OCI-LY1 (cell line): ENCODE data around the gene LEP.
"Not testable (repeated sequence)": the region's sequence is repeated elsewhere in the genome, so short reads cannot be mapped to it uniquely, and the experiment has no call there.

Experiments
- H2AFZ ChIP-seq: fragments of 200-600 bp; sonication (generic), shearing (Covaris generic); 2 replicates; pipeline ENCODE4 v1.6.0; 2014; ENCODE audit warnings: antibody characterized with exemption, mild to moderate bottlenecking, low read length
- H3F3A ChIP-seq: fragments of 200-600 bp; sonication (generic), shearing (Covaris generic); 2 replicates; pipeline ENCODE4 v1.6.0; 2014; ENCODE audit warnings: mild to moderate bottlenecking, antibody characterized with exemption, low read length, moderate library complexity; ENCODE audit not compliant: insufficient read depth
- H3K27ac ChIP-seq: fragments of 200-600 bp; sonication (generic); 2 replicates; pipeline ENCODE4 v1.5.1; 2014; ENCODE audit warnings: low read length, mixed run types, mild to moderate bottlenecking, low read depth; ENCODE audit not compliant: poor library complexity, severe bottlenecking
- H3K27me3 ChIP-seq: fragments of 200-600 bp; sonication (generic); 2 replicates; pipeline ENCODE4 v1.6.0; 2014; ENCODE audit warnings: antibody characterized with exemption, mild to moderate bottlenecking, low read length, moderate library complexity; ENCODE audit not compliant: insufficient read depth
- H3K36me3 ChIP-seq: fragments of 200-600 bp; sonication (generic); 2 replicates; pipeline ENCODE4 v1.6.1; 2014; ENCODE audit warnings: mild to moderate bottlenecking, antibody characterized with exemption, low read length, moderate library complexity, mixed read lengths; ENCODE audit not compliant: insufficient read depth
- H3K4me1 ChIP-seq: fragments of 200-600 bp; sonication (generic); 2 replicates; pipeline ENCODE4 v1.5.1; 2014; ENCODE audit warnings: mild to moderate bottlenecking, low read length, moderate library complexity; ENCODE audit not compliant: insufficient read depth, severe bottlenecking
- H3K4me2 ChIP-seq: fragments of 200-600 bp; sonication (generic), shearing (Covaris generic); 2 replicates; pipeline ENCODE4 v1.6.1; 2014; ENCODE audit warnings: low read length
- H3K4me3 ChIP-seq: fragments of 200-600 bp; sonication (generic); 2 replicates; pipeline ENCODE4 v1.5.1; 2014; ENCODE audit warnings: low read length, low read depth, mild to moderate bottlenecking, mixed read lengths; ENCODE audit not compliant: poor library complexity, severe bottlenecking
- H3K79me2 ChIP-seq: fragments of 200-600 bp; shearing (Covaris generic); 2 replicates; pipeline ENCODE4 v1.6.1; 2016; ENCODE audit warnings: mixed run types, low read length, mixed read lengths; ENCODE audit not compliant: insufficient read depth
- H3K9ac ChIP-seq: fragments of 200-600 bp; sonication (generic), shearing (Covaris generic); 2 replicates; pipeline ENCODE4 v1.6.1; 2014; ENCODE audit warnings: mild to moderate bottlenecking, low read length, mixed read lengths
- H3K9me2 ChIP-seq: fragments of 200-600 bp; sonication (generic), shearing (Covaris generic); 2 replicates; pipeline ENCODE4 v1.6.1; 2014; ENCODE audit warnings: low read depth, mild to moderate bottlenecking, low read length, mixed read lengths
- H3K9me3 ChIP-seq: fragments of 200-600 bp; shearing (Covaris generic); 2 replicates; pipeline ENCODE4 v1.6.1; 2014; ENCODE audit warnings: low read length, mixed read lengths
- H4K20me1 ChIP-seq: fragments of 200-600 bp; sonication (generic), shearing (Covaris generic); 2 replicates; pipeline ENCODE4 v1.6.0; 2016; ENCODE audit warnings: mild to moderate bottlenecking, low read length; ENCODE audit not compliant: insufficient read depth
- CTCF ChIP-seq: fragments of 200-600 bp; sonication (generic), shearing (Covaris generic); IDR thresholded peaks from 2 replicates; pipeline ENCODE4 v1.5.1; 2017; ENCODE audit warnings: mild to moderate bottlenecking, antibody characterized with exemption, low read length, moderate library complexity, mixed read lengths
- EZH2 ChIP-seq: fragments of 200-600 bp; sonication (generic), shearing (Covaris generic); IDR thresholded peaks from 2 replicates; pipeline ENCODE4 v1.8.0; 2017; ENCODE audit warnings: borderline replicate concordance, mixed run types, mild to moderate bottlenecking, antibody characterized with exemption, low read length, moderate library complexity, mixed read lengths

Gene LEP

GRCh38 chr7:128275681-128276080 lies 34.6 kb downstream of the LEP start:
- Histone ChIP-seq H4K20me1 (no peaks in the 10 kb centered on the region), H2AFZ (no peak overlapping the region), H3K9ac (no peak overlapping the region)

GRCh38 chr7:128278366-128278765 lies 37.3 kb downstream of the LEP start:
- peaks cover 10% of the 10 kb centered on the region; the same call in 1 of the 2 replicates for H3K27me3 ChIP-seq
- H3K79me2 ChIP-seq, result no peaks in the 10 kb centered on the region
- no peaks in the 10 kb centered on the region; the same call in 1 of the 2 replicates for H3K36me3 ChIP-seq
- no peak overlapping the region for H2AFZ ChIP-seq
- H3K4me1 ChIP-seq, result no peaks in the 10 kb centered on the region
- H3K4me2 ChIP-seq, result no peak overlapping the region
- no peaks in the 10 kb centered on the region for H3F3A ChIP-seq
- no peak overlapping the region for H3K9ac ChIP-seq
- no peaks in the 10 kb centered on the region for H4K20me1 ChIP-seq
- no peak overlapping the region for H3K4me3 ChIP-seq
- no peak overlapping the region for H3K27ac ChIP-seq
- H3K9me3 ChIP-seq, result peaks cover 13% of the 10 kb centered on the region; the same call in 1 of the 2 replicates
- TF ChIP-seq CTCF (no peak), EZH2 (no peak)
- H3K9me2 ChIP-seq, result no peaks in the 10 kb centered on the region

More at GRCh38 chr7:128275681-128276080, 34.6 kb downstream of the LEP start:
- Histone ChIP-seq H3K4me2 (no peak overlapping the region), H3K9me2 (no peaks in the 10 kb centered on the region), H3K9me3 (peaks cover 10% of the 10 kb centered on the region; the same call in 1 of the 2 replicates), H3K36me3 (no peaks in the 10 kb centered on the region; the same call in 1 of the 2 replicates), H3K4me1 (no peaks in the 10 kb centered on the region), H3K27me3 (peaks cover 16% of the 10 kb centered on the region; the same call in 1 of the 2 replicates), H3K79me2 (no peaks in the 10 kb centered on the region), H3F3A (no peaks in the 10 kb centered on the region), H3K27ac (no peak overlapping the region), H3K4me3 (no peak overlapping the region)
- TF ChIP-seq CTCF, result no peak
- no peak for TF ChIP-seq EZH2

- Histone ChIP-seq H3K9ac (no peak overlapping the region), H3K27me3 (peaks cover 12% of the 10 kb centered on the region; the same call in 1 of the 2 replicates)
Observed at GRCh38 chr7:128279124-128279713, 38.1 kb downstream of the LEP start.

GRCh38 chr7:128280451-128280850 lies 39.4 kb downstream of the LEP start:
- not testable (repeated sequence) for H3K27ac ChIP-seq, H3K79me2 ChIP-seq, H4K20me1 ChIP-seq, H2AFZ ChIP-seq, H3K36me3 ChIP-seq, H3K9ac ChIP-seq, H3K9me2 ChIP-seq, H3K4me2 ChIP-seq, H3F3A ChIP-seq, H3K4me1 ChIP-seq, H3K4me3 ChIP-seq
- Histone ChIP-seq H3K9me3 (peaks cover 13% of the 10 kb centered on the region; the same call in 1 of the 2 replicates), H3K27me3 (peaks cover 13% of the 10 kb centered on the region; the same call in 1 of the 2 replicates)

More at GRCh38 chr7:128279124-128279713, 38.1 kb downstream of the LEP start:
- no peaks in the 10 kb centered on the region for H4K20me1 ChIP-seq
- no peak overlapping the region for H2AFZ ChIP-seq
- no peaks in the 10 kb centered on the region for H3K9me2 ChIP-seq
- H3K36me3 ChIP-seq, result no peaks in the 10 kb centered on the region; the same call in 1 of the 2 replicates
- no peaks in the 10 kb centered on the region for H3K79me2 ChIP-seq
- TF ChIP-seq EZH2 (no peak), CTCF (no peak)
- H3K4me3 ChIP-seq, result no peak overlapping the region
- H3K4me2 ChIP-seq, result no peak overlapping the region
- H3K4me1 ChIP-seq, result no peaks in the 10 kb centered on the region
- no peak overlapping the region for H3K27ac ChIP-seq
- peaks cover 13% of the 10 kb centered on the region; the same call in 1 of the 2 replicates for H3K9me3 ChIP-seq
- no peaks in the 10 kb centered on the region for H3F3A ChIP-seq
